H1 (cell line): Measurements from ENCODE around the gene GAS7. TPM values are rescaled to one million over a fixed set of nuclear protein-coding genes. Genes with fewer than 3 reads are reported as not detected.

ENCODE experiments used
- CTCF ChIA-PET: fragments of 300-600 bp; sonication (Branson Sonifier 250); formaldehyde crosslinking; loops from one replicate; lab custom pipeline; 2021; ENCODE audit not compliant: partially characterized antibody; lab: Charles Lee
- POLR2A ChIA-PET: fragments of 300-600 bp; sonication (Branson Sonifier 250); formaldehyde crosslinking; loops from one replicate; lab custom pipeline; 2021; ENCODE audit warnings: inconsistent platforms; ENCODE audit not compliant: partially characterized antibody; lab: Charles Lee
- DNase-seq, 2 experiments: peaks; one replicate each; pipeline versions ENCODE4 v3.0.0 to v3.0.0-alpha.2; 2010 to 2022; ENCODE audit warnings: low spot score in 2 of 2, low read depth in 1 of 2, mixed read lengths in 1 of 2
- FAIRE-seq: peaks from 2 replicates; lab custom pipeline; 2011; peaks lifted over from hg19 to GRCh38; lab: Jason Lieb, UNC
- H2AFZ ChIP-seq: 2 replicates; pipeline ENCODE4 v1.8.1; 2012; ENCODE audit warnings: low read length, inconsistent platforms
- H2AK5ac ChIP-seq: 2 replicates; pipeline ENCODE4 v1.6.1; 2013; ENCODE audit warnings: low read depth, low read length
- H2BK120ac ChIP-seq: replicated peaks from 2 replicates; pipeline ENCODE3; 2013; ENCODE audit warnings: low read depth, low read length, inconsistent platforms
- H2BK12ac ChIP-seq: 2 replicates; pipeline ENCODE4 v1.6.1; 2013; ENCODE audit warnings: low read depth, low read length
- H2BK15ac ChIP-seq: 2 replicates; pipeline ENCODE4 v1.6.1; 2013; ENCODE audit warnings: low read length
- H2BK20ac ChIP-seq: 2 replicates; pipeline ENCODE4 v1.6.1; 2013; ENCODE audit warnings: low read length
- H2BK5ac ChIP-seq: 2 replicates; pipeline ENCODE4 v1.6.1; 2013; ENCODE audit warnings: low read depth, low read length
- H3K14ac ChIP-seq: 2 replicates; pipeline ENCODE4 v1.6.1; 2013; ENCODE audit warnings: inconsistent platforms; ENCODE audit not compliant: insufficient read length
- H3K18ac ChIP-seq: 2 replicates; pipeline ENCODE4 v1.6.1; 2013; ENCODE audit warnings: low read length; ENCODE audit errors: extremely low read depth
- H3K23ac ChIP-seq: 2 replicates; pipeline ENCODE4 v1.6.1; 2013; ENCODE audit warnings: inconsistent platforms; ENCODE audit not compliant: insufficient read length
- H3K23me2 ChIP-seq: 2 replicates; pipeline ENCODE4 v1.6.1; 2013; ENCODE audit warnings: low read depth, low read length
- H3K27ac ChIP-seq: 2 replicates; pipeline ENCODE4 v1.6.1; 2011; ENCODE audit warnings: low read depth, low read length, inconsistent platforms
- H3K27me3 ChIP-seq, 4 experiments: replicated peaks in 1 of 4; 1 replicate in 1 of 4; 2 replicates in 3 of 4; pipeline versions ENCODE4 v1.6.1 to v1.8.1; 2011 to 2013; ENCODE audit warnings: low read length in 3 of 4, mild to moderate bottlenecking in 3 of 4, inconsistent platforms in 2 of 4, mixed read lengths in 2 of 4, moderate library complexity in 1 of 4; ENCODE audit not compliant: control insufficient read depth in 3 of 4, insufficient read depth in 3 of 4; ENCODE audit errors: extremely low read depth in 1 of 4
- H3K36me3 ChIP-seq, 4 experiments: 2 replicates each; pipeline versions ENCODE4 v1.6.1 to v1.8.1; 2011 to 2013; ENCODE audit warnings: mild to moderate bottlenecking in 4 of 4, low read length in 3 of 4, moderate library complexity in 2 of 4, control low read depth in 1 of 4, inconsistent platforms in 1 of 4; ENCODE audit not compliant: insufficient read depth in 4 of 4, control insufficient read depth in 2 of 4
- H3K4ac ChIP-seq: replicated peaks from 2 replicates; pipeline ENCODE3; 2013; ENCODE audit warnings: low read length, low read depth, mixed read lengths, inconsistent platforms; ENCODE audit not compliant: insufficient read length
- H3K4me1 ChIP-seq, 4 experiments: replicated peaks in 1 of 4; 1 replicate in 1 of 4; 2 replicates in 3 of 4; pipeline versions ENCODE4 v1.6.1 to v1.8.1; 2011 to 2013; ENCODE audit warnings: low read length in 3 of 4, inconsistent platforms in 2 of 4, mixed read lengths in 1 of 4; ENCODE audit not compliant: insufficient read depth in 4 of 4, control insufficient read depth in 3 of 4
- H3K4me2 ChIP-seq, 2 experiments: 2 replicates each; pipeline versions ENCODE4 v1.6.1 to v1.8.1; 2011 to 2013; ENCODE audit warnings: low read depth in 2 of 2, low read length in 2 of 2, control low read depth in 1 of 2, inconsistent platforms in 1 of 2, mild to moderate bottlenecking in 1 of 2; ENCODE audit not compliant: insufficient read depth in 1 of 2
- H3K4me3 ChIP-seq, 4 experiments: fragments of 200-600, 300-600 bp in 1 of 4; sonication (generic), shearing (Covaris generic), sonication (Bioruptor Twin) in 1 of 4; 2 replicates each; pipeline versions ENCODE4 v1.5.1 to v1.8.1; 2011 to 2016; ENCODE audit warnings: low read length in 4 of 4, low read depth in 3 of 4, control low read depth in 2 of 4, inconsistent platforms in 2 of 4, mild to moderate bottlenecking in 2 of 4, mixed read lengths in 1 of 4, moderate library complexity in 1 of 4; ENCODE audit not compliant: insufficient read depth in 2 of 4; ENCODE audit errors: extremely low read depth in 1 of 4
- H3K56ac ChIP-seq: replicated peaks from 2 replicates; pipeline ENCODE3; 2013; ENCODE audit warnings: low read depth, mild to moderate bottlenecking, mixed read lengths, low read length, inconsistent platforms; ENCODE audit not compliant: insufficient read length
- H3K79me1 ChIP-seq: 2 replicates; pipeline ENCODE4 v1.6.1; 2013; ENCODE audit warnings: low read depth, low read length, control low read depth
- H3K79me2 ChIP-seq, 2 experiments: 2 replicates each; pipeline versions ENCODE4 v1.6.1 to v1.8.1; 2012 to 2013; ENCODE audit warnings: low read length in 2 of 2, mild to moderate bottlenecking in 2 of 2, inconsistent platforms in 1 of 2; ENCODE audit not compliant: insufficient read depth in 2 of 2, control insufficient read depth in 1 of 2
- H3K9ac ChIP-seq, 4 experiments: replicated peaks in 1 of 4; 1 replicate in 1 of 4; 2 replicates in 3 of 4; pipeline versions ENCODE4 v1.6.1 to v1.8.1; 2011 to 2013; ENCODE audit warnings: low read depth in 3 of 4, low read length in 3 of 4, control low read depth in 2 of 4, mild to moderate bottlenecking in 2 of 4, moderate library complexity in 2 of 4, inconsistent platforms in 1 of 4; ENCODE audit errors: extremely low read depth in 1 of 4
- H3K9me3 ChIP-seq, 2 experiments: 2 replicates each; pipeline versions ENCODE4 v1.6.1 to v1.8.1; 2012 to 2013; ENCODE audit warnings: mild to moderate bottlenecking in 2 of 2, moderate library complexity in 2 of 2, control low read depth in 1 of 2, inconsistent platforms in 1 of 2, low read depth in 1 of 2, low read length in 1 of 2, mixed read lengths in 1 of 2; ENCODE audit not compliant: insufficient read depth in 2 of 2
- H4K20me1 ChIP-seq, 2 experiments: replicated peaks in 1 of 2; 2 replicates each; pipeline versions ENCODE3 to v1.8.1; 2011 to 2013; ENCODE audit warnings: inconsistent platforms in 2 of 2, low read length in 2 of 2, mild to moderate bottlenecking in 1 of 2; ENCODE audit not compliant: insufficient read depth in 2 of 2, control insufficient read depth in 1 of 2
- H4K5ac ChIP-seq: 2 replicates; pipeline ENCODE4 v1.6.1; 2013; ENCODE audit warnings: low read length, low read depth, mixed read lengths, inconsistent platforms; ENCODE audit not compliant: insufficient read length
- H4K8ac ChIP-seq: 2 replicates; pipeline ENCODE4 v1.8.0; 2013; ENCODE audit warnings: mild to moderate bottlenecking, moderate library complexity, low read length, inconsistent platforms; ENCODE audit not compliant: insufficient read depth; ENCODE audit errors: extremely low read depth
- H4K91ac ChIP-seq: replicated peaks from 2 replicates; pipeline ENCODE3; 2013; ENCODE audit warnings: low read length, mixed read lengths, inconsistent platforms; ENCODE audit not compliant: insufficient read length
- BACH1 ChIP-seq: IDR thresholded peaks from 2 replicates; pipeline ENCODE4 v1.6.1; 2012; ENCODE audit warnings: low read length, improper control_type of control experiment
- BRCA1 ChIP-seq: IDR thresholded peaks from 2 replicates; pipeline ENCODE4 v1.6.1; 2012; ENCODE audit warnings: low read depth, low read length, improper control_type of control experiment
- EGR1 ChIP-seq: IDR thresholded peaks from 2 replicates; pipeline ENCODE4 v1.6.1; 2011; ENCODE audit warnings: low read depth, low read length, borderline replicate concordance
- JUND ChIP-seq: IDR thresholded peaks from 2 replicates; pipeline ENCODE4 v1.6.1; 2011; ENCODE audit warnings: mild to moderate bottlenecking, improper control_type of control experiment, low read length
- KDM1A ChIP-seq: fragments of 200-600, 300-600 bp; sonication (generic); IDR thresholded peaks from 2 replicates; pipeline ENCODE4 v1.7.1; 2016; ENCODE audit warnings: mild to moderate bottlenecking, low read length, borderline replicate concordance
- KDM5A ChIP-seq: fragments of 200-600 bp; IDR thresholded peaks from 2 replicates; pipeline ENCODE4 v1.7.1; 2012; ENCODE audit warnings: mild to moderate bottlenecking, low read length, inconsistent platforms, mixed read lengths
- POLR2AphosphoS5 ChIP-seq: IDR thresholded peaks from 2 replicates; pipeline ENCODE4 v1.6.1; 2011; ENCODE audit warnings: low read depth, low read length
- RAD21 ChIP-seq, 2 experiments: IDR thresholded peaks in 1 of 2; conservative IDR thresholded peaks in 1 of 2; 2 replicates each; pipeline ENCODE4 v1.6.1; 2011; ENCODE audit warnings: low read depth in 2 of 2, low read length in 2 of 2, improper control_type of control experiment in 1 of 2, inconsistent platforms in 1 of 2, mild to moderate bottlenecking in 1 of 2, moderate library complexity in 1 of 2
- RBBP5 ChIP-seq: IDR thresholded peaks from 2 replicates; pipeline ENCODE4 v1.7.1; 2012; ENCODE audit warnings: low read depth, mild to moderate bottlenecking, inconsistent platforms, low read length, moderate library complexity, borderline replicate concordance
- RXRA ChIP-seq: IDR thresholded peaks from 2 replicates; pipeline ENCODE4 v1.6.1; 2011; ENCODE audit warnings: low read depth, mild to moderate bottlenecking, low read length, moderate library complexity; ENCODE audit not compliant: insufficient read depth
- whole genome bisulfite sequencing, 2 experiments: shearing (Covaris generic) in 1 of 2; methylation state at CpG; one replicate each; pipeline versions ENCODE4 v1.1.6 to v1.1.7; 2013 to 2015; ENCODE audit warnings: low lambda C conversion rate in 2 of 2, mixed read lengths in 2 of 2, inconsistent platforms in 1 of 2, low coverage in 1 of 2, missing lambda C conversion rate in 1 of 2; ENCODE audit not compliant: insufficient replicate concordance in 2 of 2, insufficient coverage in 1 of 2, insufficient read length in 1 of 2; ENCODE audit errors: extremely low coverage in 1 of 2, missing lambda C conversion rate in 1 of 2; 5-methylcytosine and 5-hydroxymethylcytosine counted together
- polyA plus RNA-seq, 7 experiments: library from polyadenylated mRNA; depleted of rRNA in 3 of 7; stranded (reverse) in 5 of 7; unstranded in 2 of 7; fragments of >200 nt in 5 of 7; fragments of 200-250 nt in 2 of 7; gene quantifications; 1 replicate in 5 of 7; 2 replicates in 1 of 7; 4 replicates in 1 of 7; pipeline versions ENCODE4 v1.2.1 to v1.2.3, GENCODE V29; 2011 to 2013; ENCODE audit warnings: missing spikeins in 2 of 7, mixed read lengths in 2 of 7
- total RNA-seq: library from RNA; stranded (reverse); fragmentation: NEBNext Ultra II Directional; extraction: Animal tissue kit (Norgen Biotek cat#: 25700); gene quantifications from 2 replicates; pipeline ENCODE4 v1.2.1, GENCODE V29; 2021
- TF ChIP-seq, protein P1 (sequence below): IDR thresholded peaks from 2 replicates; pipeline ENCODE4 v1.6.1; 2012; ENCODE audit warnings: low read length, inconsistent platforms
- TF ChIP-seq, protein P2 (sequence below): IDR thresholded peaks from 2 replicates; pipeline ENCODE4 v1.6.1; 2012; ENCODE audit warnings: inconsistent platforms

The GAS7 gene
- total and polyA plus RNA-seq, 2 of the 8 experiments (the other 6 are each of a cell fraction or from before 2014, with no cell fraction given), result 5.0 to 14.5 TPM

DNA sequence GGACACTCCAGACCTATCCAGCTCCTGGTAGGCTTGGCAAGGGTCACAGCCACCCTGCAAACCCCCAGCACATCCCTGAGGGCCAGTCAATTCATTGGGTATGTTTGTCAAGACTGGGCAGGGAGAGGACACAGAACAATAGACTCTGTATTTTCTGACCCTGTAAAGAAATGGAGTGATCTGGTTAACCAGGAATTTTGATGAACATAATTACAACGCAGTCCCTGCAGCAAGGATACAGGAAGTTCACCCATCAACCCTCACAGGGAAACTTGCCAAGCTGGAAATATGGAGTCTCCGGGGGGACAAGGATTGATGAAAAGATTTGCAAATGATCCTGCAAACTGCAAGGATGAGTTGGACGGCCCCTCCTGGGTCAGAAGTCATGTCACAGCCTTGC lies 167.3 kb downstream of the GAS7 start:
- DNase-seq, result no peak
- no peak overlapping the region for H2BK120ac ChIP-seq
- no peaks in the 10 kb centered on the region for H4K20me1 ChIP-seq
- peaks cover 0 to 5% (median 4%) of the 10 kb centered on the region in 4 experiments; a peak in 4 of 7 replicates for H3K4me1 ChIP-seq
- no peaks in the 10 kb centered on the region for H3K79me1 ChIP-seq
- H3K56ac ChIP-seq, result no peak overlapping the region
- ChIA-PET POLR2A (no interaction called here), CTCF (no interaction called here)
- H3K23ac ChIP-seq, result no peak overlapping the region
- H3K4me3 ChIP-seq, result no peak overlapping the region
- no peak overlapping the region for H3K9ac ChIP-seq
- TF ChIP-seq KDM1A, result no peak
- no peak for TF ChIP-seq KDM5A
- no peak for TF ChIP-seq RXRA
- TF ChIP-seq, protein P1, sequence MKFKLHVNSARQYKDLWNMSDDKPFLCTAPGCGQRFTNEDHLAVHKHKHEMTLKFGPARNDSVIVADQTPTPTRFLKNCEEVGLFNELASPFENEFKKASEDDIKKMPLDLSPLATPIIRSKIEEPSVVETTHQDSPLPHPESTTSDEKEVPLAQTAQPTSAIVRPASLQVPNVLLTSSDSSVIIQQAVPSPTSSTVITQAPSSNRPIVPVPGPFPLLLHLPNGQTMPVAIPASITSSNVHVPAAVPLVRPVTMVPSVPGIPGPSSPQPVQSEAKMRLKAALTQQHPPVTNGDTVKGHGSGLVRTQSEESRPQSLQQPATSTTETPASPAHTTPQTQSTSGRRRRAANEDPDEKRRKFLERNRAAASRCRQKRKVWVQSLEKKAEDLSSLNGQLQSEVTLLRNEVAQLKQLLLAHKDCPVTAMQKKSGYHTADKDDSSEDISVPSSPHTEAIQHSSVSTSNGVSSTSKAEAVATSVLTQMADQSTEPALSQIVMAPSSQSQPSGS, result no peak
- no peak for TF ChIP-seq JUND
- TF ChIP-seq POLR2AphosphoS5, result no peak
- TF ChIP-seq RAD21 (IDR thresholded peaks at IDR 0.05 in 1 of 2, conservative IDR thresholded peaks at IDR 0.05 in 1 of 2; ENCODE audit: low read depth in 2 of 2, low read length in 2 of 2), result no peak
- TF ChIP-seq BRCA1, result no peak
- TF ChIP-seq EGR1, result no peak
- TF ChIP-seq RBBP5, result no peak
- TF ChIP-seq, protein P2, sequence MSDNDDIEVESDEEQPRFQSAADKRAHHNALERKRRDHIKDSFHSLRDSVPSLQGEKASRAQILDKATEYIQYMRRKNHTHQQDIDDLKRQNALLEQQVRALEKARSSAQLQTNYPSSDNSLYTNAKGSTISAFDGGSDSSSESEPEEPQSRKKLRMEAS, result no peak
- no peak for TF ChIP-seq BACH1
- no peak overlapping the region for H2AK5ac ChIP-seq
- no peak overlapping the region for H4K8ac ChIP-seq
- no peak overlapping the region for H2BK5ac ChIP-seq
- no peaks in the 10 kb centered on the region for H3K36me3 ChIP-seq
- no peaks in the 10 kb centered on the region for H3K9me3 ChIP-seq
- no peak overlapping the region for H3K4ac ChIP-seq
- H3K18ac ChIP-seq, result no peak overlapping the region
- H4K91ac ChIP-seq, result no peak overlapping the region
- no peak overlapping the region for H4K5ac ChIP-seq
- H3K14ac ChIP-seq, result no peak overlapping the region
- H3K27ac ChIP-seq, result no peak overlapping the region
- no peak overlapping the region for H2BK20ac ChIP-seq
- H3K23me2 ChIP-seq, result no peaks in the 10 kb centered on the region
- no peak overlapping the region for H2AFZ ChIP-seq
- 84% methylated on average over 3 of the region's 3 CpGs; no CpG with 5 or more reads in 1 of the 2 experiments for WGBS, 2 experiments
- no peak overlapping the region for H2BK12ac ChIP-seq
- no peaks in the 10 kb centered on the region for H3K27me3 ChIP-seq
- FAIRE-seq, result no peak
- no peak overlapping the region for H3K4me2 ChIP-seq
- no peaks in the 10 kb centered on the region for H3K79me2 ChIP-seq
- no peak overlapping the region for H2BK15ac ChIP-seq
